LNCAP (cell line): ENCODE data around the gene NUDT3.

ENCODE experiments used
- TF ChIP-seq, protein P1 (sequence below): fragments of 450-650 bp; IDR thresholded peaks from 2 replicates; pipeline ENCODE4 v1.5.1; 2017; ENCODE audit warnings: mild to moderate bottlenecking

NUDT3 gene

DNA sequence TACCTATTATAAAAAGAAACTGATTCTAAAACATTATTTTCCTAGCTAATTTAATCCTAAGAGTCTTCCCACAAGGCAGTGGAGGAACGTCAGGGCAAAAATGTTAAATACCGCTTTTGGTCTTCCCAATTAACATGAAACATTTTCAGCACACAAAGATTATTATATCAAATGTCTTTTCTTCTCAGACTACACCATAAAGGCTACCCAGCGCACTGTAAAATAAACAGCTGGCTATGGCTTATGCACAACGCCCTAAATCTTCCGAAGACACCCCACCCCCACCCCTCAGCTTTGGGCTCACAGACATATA is 1.0 kb downstream of the NUDT3 start:
- TF ChIP-seq, protein P1, sequence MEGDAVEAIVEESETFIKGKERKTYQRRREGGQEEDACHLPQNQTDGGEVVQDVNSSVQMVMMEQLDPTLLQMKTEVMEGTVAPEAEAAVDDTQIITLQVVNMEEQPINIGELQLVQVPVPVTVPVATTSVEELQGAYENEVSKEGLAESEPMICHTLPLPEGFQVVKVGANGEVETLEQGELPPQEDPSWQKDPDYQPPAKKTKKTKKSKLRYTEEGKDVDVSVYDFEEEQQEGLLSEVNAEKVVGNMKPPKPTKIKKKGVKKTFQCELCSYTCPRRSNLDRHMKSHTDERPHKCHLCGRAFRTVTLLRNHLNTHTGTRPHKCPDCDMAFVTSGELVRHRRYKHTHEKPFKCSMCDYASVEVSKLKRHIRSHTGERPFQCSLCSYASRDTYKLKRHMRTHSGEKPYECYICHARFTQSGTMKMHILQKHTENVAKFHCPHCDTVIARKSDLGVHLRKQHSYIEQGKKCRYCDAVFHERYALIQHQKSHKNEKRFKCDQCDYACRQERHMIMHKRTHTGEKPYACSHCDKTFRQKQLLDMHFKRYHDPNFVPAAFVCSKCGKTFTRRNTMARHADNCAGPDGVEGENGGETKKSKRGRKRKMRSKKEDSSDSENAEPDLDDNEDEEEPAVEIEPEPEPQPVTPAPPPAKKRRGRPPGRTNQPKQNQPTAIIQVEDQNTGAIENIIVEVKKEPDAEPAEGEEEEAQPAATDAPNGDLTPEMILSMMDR, result no peak

- TF ChIP-seq, protein P1, result no peak
Measured at GRCh38 chr6:34390531-34391472, 1.7 kb downstream of the NUDT3 start.

DNA sequence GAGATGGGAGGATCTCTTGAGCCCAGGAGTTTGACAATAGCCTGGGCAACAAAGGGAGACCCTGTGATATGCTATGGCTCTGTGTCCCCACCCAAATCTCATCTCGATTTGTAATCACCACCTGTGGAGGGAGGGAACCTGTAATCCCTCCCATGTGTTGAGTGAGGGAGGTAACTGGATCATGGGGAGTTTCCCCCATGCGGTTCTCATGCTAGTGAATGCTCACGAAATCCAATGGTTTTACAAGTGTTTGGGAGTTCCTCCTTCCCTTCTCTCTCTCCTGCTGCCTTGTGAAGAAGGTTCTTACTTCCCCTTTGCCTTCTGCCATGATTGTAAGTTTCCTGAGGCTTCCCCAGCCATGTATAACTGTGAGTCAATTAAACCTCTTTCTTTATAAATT is 3.4 kb downstream of the NUDT3 start:
- TF ChIP-seq, protein P1, result no peak

DNA sequence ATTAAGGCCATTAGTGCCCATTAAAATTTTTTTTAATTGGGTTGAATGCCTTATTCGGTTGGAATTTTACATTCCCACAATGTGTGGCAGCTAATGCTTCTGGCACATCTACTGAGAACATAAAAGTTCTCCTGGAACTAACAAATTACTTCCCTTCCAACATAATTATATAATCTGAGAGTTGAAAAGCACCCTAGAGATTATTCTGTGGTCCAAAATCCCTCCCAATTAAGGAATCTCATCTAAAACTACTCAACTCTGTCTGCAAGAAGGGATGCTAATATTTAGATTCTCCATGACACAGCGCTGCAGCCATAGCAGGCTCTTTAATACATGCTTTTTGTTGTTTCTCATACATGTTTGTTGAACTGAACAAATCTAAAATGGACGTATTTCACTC is 4.0 kb downstream of the NUDT3 start:
- TF ChIP-seq, protein P1, result no peak

DNA sequence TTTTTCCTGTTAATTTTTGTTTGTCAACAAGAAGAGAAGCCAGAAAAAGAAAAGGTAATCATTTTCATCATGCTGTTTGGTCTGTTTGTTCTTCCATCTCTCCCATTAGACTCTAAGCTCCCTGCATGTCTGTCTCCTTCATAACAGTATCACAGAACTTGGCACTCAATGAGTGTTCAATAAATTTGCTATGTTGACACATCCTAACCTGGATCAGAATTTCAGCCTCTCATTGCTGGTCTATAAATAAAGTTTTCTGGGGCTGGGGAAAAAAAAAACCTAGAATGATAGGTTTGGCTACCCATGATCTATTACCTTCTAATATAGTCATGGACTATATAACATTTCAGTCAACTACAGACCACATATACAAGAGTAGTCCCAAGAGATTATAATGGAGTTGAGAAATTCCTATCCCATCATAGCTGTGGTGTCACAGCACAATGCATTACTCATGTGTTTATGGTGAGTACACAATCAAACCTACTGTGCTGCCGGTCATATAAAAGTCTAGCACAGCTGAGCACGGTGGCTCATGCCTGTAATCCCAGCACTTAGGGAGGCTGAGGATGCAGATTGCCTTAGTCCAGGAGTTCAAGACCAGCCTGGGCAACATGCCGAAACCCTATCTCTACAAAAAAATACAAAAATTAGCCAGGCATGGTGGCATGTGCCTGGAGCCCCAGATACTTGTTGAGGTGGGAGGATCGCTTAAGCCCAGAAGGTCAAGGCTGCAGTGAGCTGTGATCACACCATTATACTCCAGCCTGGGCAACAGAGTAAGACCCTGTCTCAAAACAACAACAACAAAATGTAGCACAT is 5.9 kb downstream of the NUDT3 start:
- TF ChIP-seq, protein P1, result no peak

DNA sequence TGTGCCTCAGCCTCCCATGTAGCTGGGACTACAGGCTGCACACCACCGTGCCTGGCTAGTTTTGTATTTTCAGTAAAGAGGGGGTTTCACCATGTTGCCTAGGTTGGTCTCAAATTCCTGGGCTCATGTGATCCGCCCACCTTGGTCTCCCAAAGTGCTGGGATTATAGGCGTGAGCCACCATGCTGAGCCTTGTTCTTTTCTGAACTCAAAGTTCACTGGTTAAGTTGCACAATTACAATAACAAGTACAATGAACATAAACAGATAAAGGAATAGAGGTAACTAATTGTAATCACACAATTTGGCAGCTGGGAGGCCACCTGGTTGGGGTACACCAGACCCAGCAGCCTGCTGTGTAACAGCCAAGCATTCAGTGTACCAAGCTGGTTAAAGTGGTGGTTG is 6.7 kb downstream of the NUDT3 start:
- TF ChIP-seq, protein P1, result no peak

DNA sequence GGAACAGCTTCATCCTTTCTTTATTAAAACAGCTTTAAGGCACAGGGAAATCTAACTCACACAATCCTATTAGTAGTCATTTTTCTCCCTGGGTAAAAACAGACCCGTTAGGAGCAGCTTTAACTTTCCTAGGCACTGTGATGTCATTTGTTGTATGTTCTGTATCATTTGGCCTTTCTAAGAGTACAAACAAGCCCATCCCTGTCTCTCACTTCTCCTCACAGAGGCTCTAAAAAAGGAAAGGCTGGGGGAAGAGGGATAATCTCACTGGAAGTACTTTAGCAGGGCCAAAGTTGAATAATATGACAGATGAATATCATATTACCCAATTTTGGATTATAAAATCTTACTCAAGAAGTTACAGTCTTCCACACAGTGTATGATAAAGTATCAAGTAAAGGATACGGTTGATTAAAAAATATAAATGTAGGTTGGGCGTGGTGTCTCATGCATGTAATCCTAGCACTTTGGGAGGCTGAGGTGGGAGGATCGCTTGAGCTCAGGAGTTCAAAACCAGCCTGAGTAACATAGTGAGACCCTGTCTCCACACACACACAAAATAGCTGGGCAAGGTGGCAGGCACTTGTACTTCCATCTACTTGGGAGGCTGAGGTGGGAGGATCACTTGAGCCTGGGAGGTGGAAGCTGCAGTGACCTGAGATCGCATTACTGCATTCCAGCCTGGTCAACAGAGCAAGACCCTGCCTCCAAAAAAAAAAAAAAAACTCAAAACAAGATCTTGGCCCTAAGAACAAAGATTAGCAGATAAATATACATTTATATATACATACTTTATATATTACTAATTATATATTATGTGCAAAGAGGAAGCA is 7.9 kb downstream of the NUDT3 start:
- TF ChIP-seq, protein P1, result no peak
